ENCODE measurements around the gene ZFHX2. TPM values are rescaled to one million over a fixed set of nuclear protein-coding genes. Genes with fewer than 3 reads are reported as not detected.

The ZFHX2 gene
- total and polyA plus RNA-seq, 2 of the 13 experiments (the other 11 are each of a cell fraction or from before 2014, with no cell fraction given) = 0.17 to 0.44 TPM

- TF ChIP-seq ZNF224 (CRISPR knock-in tag; IDR thresholded peaks at IDR 0.05) (peak; percentile 100), WIZ (CRISPR knock-in tag; IDR thresholded peaks at IDR 0.05) (peak; percentile 94; the same call in 1 of the 2 replicates), RARG (CRISPR knock-in tag; IDR thresholded peaks at IDR 0.05; ENCODE audit: low read depth) (no peak), ZNF431 (CRISPR knock-in tag; IDR thresholded peaks at IDR 0.05; ENCODE audit: borderline replicate concordance, low read depth) (peak; percentile 98), ZNF710 (CRISPR knock-in tag; IDR thresholded peaks at IDR 0.05; ENCODE audit: borderline replicate concordance) (peak; percentile 94), ZNF782 (CRISPR knock-in tag; IDR thresholded peaks at IDR 0.05; ENCODE audit: borderline replicate concordance) (peak; percentile 99), TAF15 (IDR thresholded peaks at IDR 0.05; ENCODE audit: low read depth, low read length, poor library complexity, severe bottlenecking) (peak; percentile 99), TOE1 (CRISPR knock-in tag; IDR thresholded peaks at IDR 0.05) (peak; percentile 98), ZNF780A (CRISPR knock-in tag; IDR thresholded peaks at IDR 0.05) (peak; percentile 95), SALL2 (CRISPR knock-in tag; IDR thresholded peaks at IDR 0.05) (peak; percentile 99), NCOA1 (CRISPR knock-in tag; IDR thresholded peaks at IDR 0.05) (peak; percentile 98), CCDC6 (CRISPR knock-in tag; IDR thresholded peaks at IDR 0.05) (no peak)
- TF ChIP-seq, protein P1, sequence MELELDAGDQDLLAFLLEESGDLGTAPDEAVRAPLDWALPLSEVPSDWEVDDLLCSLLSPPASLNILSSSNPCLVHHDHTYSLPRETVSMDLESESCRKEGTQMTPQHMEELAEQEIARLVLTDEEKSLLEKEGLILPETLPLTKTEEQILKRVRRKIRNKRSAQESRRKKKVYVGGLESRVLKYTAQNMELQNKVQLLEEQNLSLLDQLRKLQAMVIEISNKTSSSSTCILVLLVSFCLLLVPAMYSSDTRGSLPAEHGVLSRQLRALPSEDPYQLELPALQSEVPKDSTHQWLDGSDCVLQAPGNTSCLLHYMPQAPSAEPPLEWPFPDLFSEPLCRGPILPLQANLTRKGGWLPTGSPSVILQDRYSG (CRISPR knock-in tag; IDR thresholded peaks at IDR 0.05) = peak; percentile 82
- TF ChIP-seq, protein P2, sequence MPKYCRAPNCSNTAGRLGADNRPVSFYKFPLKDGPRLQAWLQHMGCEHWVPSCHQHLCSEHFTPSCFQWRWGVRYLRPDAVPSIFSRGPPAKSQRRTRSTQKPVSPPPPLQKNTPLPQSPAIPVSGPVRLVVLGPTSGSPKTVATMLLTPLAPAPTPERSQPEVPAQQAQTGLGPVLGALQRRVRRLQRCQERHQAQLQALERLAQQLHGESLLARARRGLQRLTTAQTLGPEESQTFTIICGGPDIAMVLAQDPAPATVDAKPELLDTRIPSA (CRISPR knock-in tag; IDR thresholded peaks at IDR 0.05; ENCODE audit: borderline replicate concordance) = peak; percentile 73; the same call in 1 of the 2 replicates
Measured at GRCh38 chr14:23555882-23556699, 4.5 kb upstream of the ZFHX2 start, which contains the start of gene THTPA (continued).

All from HepG2 (cell line).